ENCODE data around the gene TAPBP. TPM values are rescaled to one million over a fixed set of nuclear protein-coding genes. Genes with fewer than 3 reads are reported as not detected.
A peak's percentile ranks its signal among the peaks of the same experiment; 100 is the strongest.

The TAPBP gene
- total and polyA plus RNA-seq, 9 of the 15 experiments (the other 6 are each of a cell fraction or from before 2014, with no cell fraction given): 5.6 to 74.0 (median 22.3) TPM

GRCh38 chr6:33314943-33315792 lies 1.3 kb upstream of the TAPBP start (continued):
- TF ChIP-seq ZNF584 (CRISPR knock-in tag; IDR thresholded peaks at IDR 0.05; ENCODE audit: low read depth) (no peak), SREBF2 (CRISPR knock-in tag; IDR thresholded peaks at IDR 0.05) (0 out of 2 replicates have a peak, but pooled peaks have one; percentile 32), SUPT5H (IDR thresholded peaks at IDR 0.05) (no peak; the same call in 1 of the 2 replicates), ZBTB17 (CRISPR knock-in tag; IDR thresholded peaks at IDR 0.05) (no peak), HMGN3 (IDR thresholded peaks at IDR 0.05; ENCODE audit: borderline replicate concordance, extremely low read depth, insufficient read length, low read depth, low read length) (peak; percentile 57), RBM14 (IDR thresholded peaks at IDR 0.05; ENCODE audit: borderline replicate concordance, insufficient read depth, low read depth, low read length) (no peak), MNT (conservative IDR thresholded peaks at IDR 0.05) (peak; percentile 57 to 65; a peak in 1 of 4 replicates), XRCC3 (IDR thresholded peaks at IDR 0.05) (no peak), POLR2A (conservative IDR thresholded peaks at IDR 0.05) (0 out of 2 replicates have a peak, but pooled peaks have one; percentile 55), ZFP91 (CRISPR knock-in tag; IDR thresholded peaks at IDR 0.05) (0 out of 2 replicates have a peak, but pooled peaks have one; percentile 19), NFIC (IDR thresholded peaks at IDR 0.05) (peak; percentile 31; the same call in 1 of the 2 replicates), ZNF324 (CRISPR knock-in tag; IDR thresholded peaks at IDR 0.05) (peak; percentile 74; the same call in 1 of the 2 replicates), SIN3A (IDR thresholded peaks at IDR 0.05; ENCODE audit: borderline replicate concordance in 2 of 2, control insufficient read depth in 1 of 2, low read depth in 2 of 2, low read length in 2 of 2) (peak in 1 of 2 experiments; percentile 66; a peak in 2 of 4 replicates), SRF (CRISPR knock-in tag; IDR thresholded peaks at IDR 0.05) (0 out of 4 replicates have a peak, but pooled peaks of 1 of the 2 experiments have one; percentile 38)
- TF ChIP-seq, protein P1, sequence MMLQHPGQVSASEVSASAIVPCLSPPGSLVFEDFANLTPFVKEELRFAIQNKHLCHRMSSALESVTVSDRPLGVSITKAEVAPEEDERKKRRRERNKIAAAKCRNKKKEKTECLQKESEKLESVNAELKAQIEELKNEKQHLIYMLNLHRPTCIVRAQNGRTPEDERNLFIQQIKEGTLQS (IDR thresholded peaks at IDR 0.05): no peak
- TF ChIP-seq, protein P1 (CRISPR knock-in tag; conservative IDR thresholded peaks at IDR 0.05): 0 out of 2 replicates have a peak, but pooled peaks have one; percentile 7
- TF ChIP-seq, protein P2, sequence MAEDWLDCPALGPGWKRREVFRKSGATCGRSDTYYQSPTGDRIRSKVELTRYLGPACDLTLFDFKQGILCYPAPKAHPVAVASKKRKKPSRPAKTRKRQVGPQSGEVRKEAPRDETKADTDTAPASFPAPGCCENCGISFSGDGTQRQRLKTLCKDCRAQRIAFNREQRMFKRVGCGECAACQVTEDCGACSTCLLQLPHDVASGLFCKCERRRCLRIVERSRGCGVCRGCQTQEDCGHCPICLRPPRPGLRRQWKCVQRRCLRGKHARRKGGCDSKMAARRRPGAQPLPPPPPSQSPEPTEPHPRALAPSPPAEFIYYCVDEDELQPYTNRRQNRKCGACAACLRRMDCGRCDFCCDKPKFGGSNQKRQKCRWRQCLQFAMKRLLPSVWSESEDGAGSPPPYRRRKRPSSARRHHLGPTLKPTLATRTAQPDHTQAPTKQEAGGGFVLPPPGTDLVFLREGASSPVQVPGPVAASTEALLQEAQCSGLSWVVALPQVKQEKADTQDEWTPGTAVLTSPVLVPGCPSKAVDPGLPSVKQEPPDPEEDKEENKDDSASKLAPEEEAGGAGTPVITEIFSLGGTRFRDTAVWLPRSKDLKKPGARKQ (CRISPR knock-in tag; IDR thresholded peaks at IDR 0.05): no peak
- TF ChIP-seq, protein P3, sequence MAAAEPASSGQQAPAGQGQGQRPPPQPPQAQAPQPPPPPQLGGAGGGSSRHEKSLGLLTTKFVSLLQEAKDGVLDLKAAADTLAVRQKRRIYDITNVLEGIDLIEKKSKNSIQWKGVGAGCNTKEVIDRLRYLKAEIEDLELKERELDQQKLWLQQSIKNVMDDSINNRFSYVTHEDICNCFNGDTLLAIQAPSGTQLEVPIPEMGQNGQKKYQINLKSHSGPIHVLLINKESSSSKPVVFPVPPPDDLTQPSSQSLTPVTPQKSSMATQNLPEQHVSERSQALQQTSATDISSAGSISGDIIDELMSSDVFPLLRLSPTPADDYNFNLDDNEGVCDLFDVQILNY (CRISPR knock-in tag; IDR thresholded peaks at IDR 0.05): 0 out of 2 replicates have a peak, but pooled peaks have one; percentile 55

Data from K562 (cell line).